Keratinocyte (primary cell): ENCODE results near the gene GGA1. TPM values are rescaled to one million over a fixed set of nuclear protein-coding genes. Genes with fewer than 3 reads are reported as not detected.

ENCODE experiments used
- DNase-seq: peaks from one replicate; pipeline ENCODE4 v3.0.0-alpha.2; 2011; ENCODE audit warnings: low read depth, missing footprints, low spot score
- FAIRE-seq: peaks from 2 replicates; lab custom pipeline; 2011; peaks lifted over from hg19 to GRCh38; lab: Jason Lieb, UNC
- H2AFZ ChIP-seq: 2 replicates; pipeline ENCODE4 v1.6.0; 2012; ENCODE audit warnings: low read length, control low read depth, inconsistent platforms; ENCODE audit not compliant: control insufficient read depth
- H3K27ac ChIP-seq: 2 replicates; pipeline ENCODE4 v1.5.1; 2011; ENCODE audit warnings: low read length; ENCODE audit not compliant: control insufficient read depth, insufficient read depth
- H3K27me3 ChIP-seq: 3 replicates; pipeline ENCODE4 v1.6.0; 2011; ENCODE audit warnings: low read length; ENCODE audit not compliant: control insufficient read depth, insufficient read depth; ENCODE audit errors: extremely low read depth
- H3K36me3 ChIP-seq, 2 experiments: 2 replicates in 1 of 2; 3 replicates in 1 of 2; pipeline ENCODE4 v1.5.1; 2011; ENCODE audit warnings: low read length in 2 of 2, mild to moderate bottlenecking in 1 of 2; ENCODE audit not compliant: control insufficient read depth in 2 of 2, insufficient read depth in 2 of 2; ENCODE audit errors: extremely low read depth in 1 of 2
- H3K4me1 ChIP-seq: 3 replicates; pipeline ENCODE4 v1.5.1; 2011; ENCODE audit warnings: low read length; ENCODE audit not compliant: control insufficient read depth, insufficient read depth; ENCODE audit errors: extremely low read depth
- H3K4me2 ChIP-seq: 3 replicates; pipeline ENCODE4 v1.6.0; 2011; ENCODE audit warnings: low read depth, low read length; ENCODE audit not compliant: control insufficient read depth, insufficient read depth; ENCODE audit errors: extremely low read depth
- H3K4me3 ChIP-seq, 3 experiments: fragments of 200-600 bp in 1 of 3; sonication (generic) in 1 of 3; 2 replicates in 2 of 3; 3 replicates in 1 of 3; pipeline ENCODE4 v1.5.1; 2011 to 2016; ENCODE audit warnings: low read length in 3 of 3, mild to moderate bottlenecking in 3 of 3, control low read depth in 2 of 3, inconsistent platforms in 1 of 3, low read depth in 1 of 3, mixed read lengths in 1 of 3, mixed run types in 1 of 3, moderate library complexity in 1 of 3; ENCODE audit not compliant: control insufficient read depth in 2 of 3, insufficient read depth in 2 of 3; ENCODE audit errors: extremely low read depth in 1 of 3
- H3K79me2 ChIP-seq: 2 replicates; pipeline ENCODE4 v1.6.0; 2012; ENCODE audit warnings: low read length; ENCODE audit not compliant: control insufficient read depth, insufficient read depth
- H3K9ac ChIP-seq: 3 replicates; pipeline ENCODE4 v1.6.0; 2011; ENCODE audit warnings: low read length; ENCODE audit not compliant: control insufficient read depth, insufficient read depth; ENCODE audit errors: extremely low read depth
- H3K9me1 ChIP-seq: 3 replicates; pipeline ENCODE4 v1.6.0; 2011; ENCODE audit warnings: low read length; ENCODE audit not compliant: control insufficient read depth, insufficient read depth; ENCODE audit errors: extremely low read depth
- H3K9me3 ChIP-seq: 2 replicates; pipeline ENCODE4 v1.5.1; 2012; ENCODE audit warnings: low read depth, low read length; ENCODE audit not compliant: control insufficient read depth
- H4K20me1 ChIP-seq: 3 replicates; pipeline ENCODE4 v1.6.0; 2011; ENCODE audit warnings: low read length; ENCODE audit not compliant: control insufficient read depth, insufficient read depth; ENCODE audit errors: extremely low read depth
- EZH2 ChIP-seq: IDR thresholded peaks from one replicate; pipeline ENCODE4 v1.6.1; 2012; ENCODE audit warnings: inconsistent platforms, mild to moderate bottlenecking, low read length, moderate library complexity
- dilution Hi-C: fragments of 300-500 bp; cut with MboI; formaldehyde crosslinking; loops from one replicate; pipeline ENCODE4 v1.7.0; 2020; ENCODE audit warnings: low sequenced_read_pairs; ENCODE audit not compliant: extremely low pct_ligation_motif_present
- polyA plus RNA-seq, 5 experiments: library from polyadenylated mRNA; depleted of rRNA in 3 of 5; stranded (reverse) in 3 of 5; stranded (forward) in 1 of 5; unstranded in 1 of 5; fragments of >200 nt; gene quantifications; 1 replicate in 1 of 5; 2 replicates in 3 of 5; 3 replicates in 1 of 5; pipeline versions ENCODE4 v1.2.1 to v1.2.3, GENCODE V29; 2011 to 2012; ENCODE audit warnings: missing spikeins in 2 of 5, low read depth in 1 of 5, low replicate concordance in 1 of 5
- TF ChIP-seq, protein P1 (sequence below), 3 experiments: IDR thresholded peaks in 1 of 3; conservative IDR thresholded peaks in 1 of 3; optimal IDR thresholded peaks in 1 of 3; 2 replicates in 2 of 3; 3 replicates in 1 of 3; pipeline versions ENCODE3 to v1.5.1; 2011; ENCODE audit warnings: low read length in 3 of 3, mild to moderate bottlenecking in 3 of 3, moderate library complexity in 2 of 3, control low read depth in 1 of 3, inconsistent platforms in 1 of 3; ENCODE audit not compliant: insufficient read depth in 2 of 3; ENCODE audit errors: extremely low read depth in 1 of 3

The GGA1 gene
- polyA plus RNA-seq, 1 donor (not counting 4 experiments of a cell fraction or from before 2014, with no cell fraction given) = 29.2 TPM

- Histone ChIP-seq H3K36me3 (peaks cover 27 to 28% of the 10 kb centered on the region in 2 experiments), H3K27ac (no peak overlapping the region)
Measured at GRCh38 chr22:37626144-37626543, 17.5 kb downstream of the GGA1 start.

DNA sequence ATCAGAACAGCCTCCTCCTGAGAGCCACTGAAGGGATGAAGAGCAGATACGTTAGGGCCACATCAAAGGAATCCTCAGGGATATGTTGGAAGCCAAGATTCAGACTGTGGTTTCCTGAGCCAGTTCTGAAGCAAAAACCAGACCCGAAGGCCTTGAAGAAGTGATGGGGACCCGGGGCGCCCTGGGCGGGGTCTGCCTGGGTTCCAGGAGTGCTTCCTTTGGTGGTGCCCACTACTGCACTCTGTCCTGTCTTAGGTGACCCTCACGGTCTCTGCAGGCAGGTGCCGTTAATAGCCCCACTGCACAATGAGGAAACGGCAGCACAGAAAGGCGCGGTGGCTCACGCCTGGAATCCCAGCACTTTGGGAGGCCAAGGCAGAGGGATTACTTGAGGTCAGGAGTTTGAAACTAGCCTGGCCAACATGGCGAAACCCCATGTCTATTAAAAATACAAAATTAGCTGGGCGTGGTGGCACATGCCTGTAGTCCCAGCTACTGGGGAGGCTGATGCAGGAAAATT, 18.0 kb downstream of the GGA1 start:
- no peak overlapping the region for H2AFZ ChIP-seq

More at GRCh38 chr22:37626144-37626543, 17.5 kb downstream of the GGA1 start:
- no peaks in the 10 kb centered on the region for H3K9me3 ChIP-seq
- no peak for TF ChIP-seq EZH2
- TF ChIP-seq, protein P1, sequence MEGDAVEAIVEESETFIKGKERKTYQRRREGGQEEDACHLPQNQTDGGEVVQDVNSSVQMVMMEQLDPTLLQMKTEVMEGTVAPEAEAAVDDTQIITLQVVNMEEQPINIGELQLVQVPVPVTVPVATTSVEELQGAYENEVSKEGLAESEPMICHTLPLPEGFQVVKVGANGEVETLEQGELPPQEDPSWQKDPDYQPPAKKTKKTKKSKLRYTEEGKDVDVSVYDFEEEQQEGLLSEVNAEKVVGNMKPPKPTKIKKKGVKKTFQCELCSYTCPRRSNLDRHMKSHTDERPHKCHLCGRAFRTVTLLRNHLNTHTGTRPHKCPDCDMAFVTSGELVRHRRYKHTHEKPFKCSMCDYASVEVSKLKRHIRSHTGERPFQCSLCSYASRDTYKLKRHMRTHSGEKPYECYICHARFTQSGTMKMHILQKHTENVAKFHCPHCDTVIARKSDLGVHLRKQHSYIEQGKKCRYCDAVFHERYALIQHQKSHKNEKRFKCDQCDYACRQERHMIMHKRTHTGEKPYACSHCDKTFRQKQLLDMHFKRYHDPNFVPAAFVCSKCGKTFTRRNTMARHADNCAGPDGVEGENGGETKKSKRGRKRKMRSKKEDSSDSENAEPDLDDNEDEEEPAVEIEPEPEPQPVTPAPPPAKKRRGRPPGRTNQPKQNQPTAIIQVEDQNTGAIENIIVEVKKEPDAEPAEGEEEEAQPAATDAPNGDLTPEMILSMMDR (optimal IDR thresholded peaks at IDR 0.05 in 1 of 3, IDR thresholded peaks at IDR 0.05 in 1 of 3, conservative IDR thresholded peaks at IDR 0.05 in 1 of 3; ENCODE audit: extremely low read depth in 1 of 3, insufficient read depth in 2 of 3, low read length in 3 of 3) = no peak
- peaks cover 7% of the 10 kb centered on the region for H3K4me1 ChIP-seq
- H4K20me1 ChIP-seq = no peaks in the 10 kb centered on the region
- H3K9ac ChIP-seq = no peak overlapping the region
- no peaks in the 10 kb centered on the region for H3K79me2 ChIP-seq
- H2AFZ ChIP-seq = no peak overlapping the region
- FAIRE-seq (no peak), DNase-seq (no peak)
- no peaks in the 10 kb centered on the region for H3K27me3 ChIP-seq
- H3K4me3 ChIP-seq = no peak overlapping the region
- H3K4me2 ChIP-seq = no peak overlapping the region
- dilution Hi-C loops = no loop called here
- no peaks in the 10 kb centered on the region for H3K9me1 ChIP-seq

More for the DNA sequence above, 18.0 kb downstream of the GGA1 start:
- H3K4me3 ChIP-seq = no peak overlapping the region
- no peak overlapping the region for H3K4me2 ChIP-seq
- FAIRE-seq (no peak), DNase-seq (no peak)
- TF ChIP-seq EZH2 = no peak
- TF ChIP-seq, protein P1 (optimal IDR thresholded peaks at IDR 0.05 in 1 of 3, IDR thresholded peaks at IDR 0.05 in 1 of 3, conservative IDR thresholded peaks at IDR 0.05 in 1 of 3; ENCODE audit: extremely low read depth in 1 of 3, insufficient read depth in 2 of 3, low read length in 3 of 3) = no peak
- no peaks in the 10 kb centered on the region for H4K20me1 ChIP-seq
- no peaks in the 10 kb centered on the region for H3K79me2 ChIP-seq
- dilution Hi-C loops = no loop called here
- H3K36me3 ChIP-seq = peaks cover 29% of the 10 kb centered on the region in 2 experiments
- H3K9ac ChIP-seq = no peak overlapping the region
- peaks cover 7% of the 10 kb centered on the region for H3K4me1 ChIP-seq
- no peaks in the 10 kb centered on the region for H3K9me3 ChIP-seq
- H3K9me1 ChIP-seq = no peaks in the 10 kb centered on the region
- H3K27me3 ChIP-seq = no peaks in the 10 kb centered on the region
- H3K27ac ChIP-seq = no peak overlapping the region
